HG03354 (cell line): ENCODE measurements around the gene NUP133.
"Not testable (repeated sequence)": the region's sequence is repeated elsewhere in the genome, so short reads cannot be mapped to it uniquely, and the experiment has no call there.

Source experiments
- ATAC-seq: cut with Tn5 transposase; IDR thresholded peaks from one replicate; pipeline ENCODE4 v1.9.1; 2021; ENCODE audit warnings: mild to moderate bottlenecking; ENCODE audit not compliant: unreplicated experiment, poor library complexity, severe bottlenecking

The NUP133 gene

DNA sequence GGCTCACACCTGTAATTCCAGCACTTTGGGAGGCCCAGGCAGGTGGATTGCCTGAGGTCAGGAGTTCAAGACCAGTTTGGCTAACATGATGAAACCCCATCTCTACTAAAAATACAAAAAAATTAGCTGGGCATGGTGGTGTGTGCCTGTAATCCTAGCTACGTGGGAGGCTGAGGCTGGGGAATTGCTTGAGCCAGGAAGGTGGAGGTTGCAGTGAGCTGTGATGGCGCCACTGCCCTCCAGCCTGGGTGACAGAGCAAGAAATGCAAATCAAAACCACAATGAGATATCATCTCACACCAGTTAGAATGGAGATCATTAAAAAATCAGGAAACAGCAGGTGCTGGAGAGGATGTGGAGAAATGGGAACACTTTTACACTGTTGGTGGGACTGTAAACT is 3.1 kb upstream of the NUP133 start:
- not testable (repeated sequence) for ATAC-seq

DNA sequence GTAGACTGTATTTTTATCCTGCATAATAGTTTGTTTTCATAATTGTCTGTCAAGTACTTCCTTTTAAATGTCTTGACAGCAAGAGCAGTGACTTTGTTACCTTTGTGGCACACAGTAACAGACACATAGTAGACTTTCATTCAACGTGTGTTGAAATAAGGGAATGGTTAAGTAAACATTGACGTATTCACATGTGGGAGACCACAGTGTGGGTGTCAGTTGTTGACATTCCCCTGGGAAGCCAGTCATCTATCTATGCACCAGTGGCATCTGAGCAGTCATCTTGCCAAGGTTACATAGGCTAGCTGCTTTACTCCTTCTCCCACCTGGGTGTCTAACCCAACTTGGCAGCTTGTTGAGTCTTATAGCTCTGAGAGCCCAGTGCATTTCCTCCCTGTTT is 1.4 kb upstream of the NUP133 start:
- ATAC-seq, result no peak

DNA sequence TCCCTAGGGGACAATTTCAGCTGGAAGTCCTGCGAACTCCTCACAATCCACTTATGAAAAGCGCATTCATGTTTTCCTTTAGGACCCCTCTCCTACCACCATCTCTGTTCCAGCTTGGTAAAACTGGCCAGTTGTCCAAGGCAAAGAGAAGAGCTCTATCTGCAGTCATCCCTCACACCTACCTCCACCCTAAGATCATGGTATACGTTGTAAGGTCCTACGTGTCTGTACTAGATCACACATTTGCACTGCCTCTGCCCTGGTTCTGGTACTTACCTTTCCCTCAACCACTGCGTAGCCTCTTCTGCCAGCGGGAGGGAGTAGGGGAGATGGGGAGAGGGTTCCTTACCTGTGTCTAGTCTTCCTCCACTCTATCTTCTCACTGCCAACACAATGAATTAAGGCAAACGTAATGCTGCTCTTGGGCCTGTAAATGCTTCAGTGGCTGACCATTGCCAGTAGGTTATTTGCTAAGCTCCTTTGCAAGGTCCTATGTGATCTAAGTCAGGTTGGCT is 739 bp upstream of the NUP133 start:
- ATAC-seq, result no peak

DNA sequence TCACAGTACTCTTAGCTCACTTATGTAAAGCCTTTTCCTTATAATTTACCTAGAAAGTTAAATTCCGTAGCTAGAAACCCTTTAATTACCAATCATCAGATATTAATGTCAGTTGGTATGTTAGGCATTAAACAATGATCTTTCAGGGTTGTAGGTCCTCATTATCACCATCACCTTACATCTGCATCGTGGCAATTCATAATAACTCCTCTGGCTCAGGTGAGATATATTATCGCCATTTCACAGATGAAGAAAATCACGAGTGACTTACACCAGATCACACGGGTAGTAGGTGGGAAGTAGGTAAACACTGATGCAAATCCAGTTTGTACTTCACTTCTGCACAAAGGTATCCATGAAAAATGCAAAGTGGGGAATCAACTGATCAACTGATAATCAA is 639 bp downstream of the NUP133 start:
- ATAC-seq, result peak; percentile 10

DNA sequence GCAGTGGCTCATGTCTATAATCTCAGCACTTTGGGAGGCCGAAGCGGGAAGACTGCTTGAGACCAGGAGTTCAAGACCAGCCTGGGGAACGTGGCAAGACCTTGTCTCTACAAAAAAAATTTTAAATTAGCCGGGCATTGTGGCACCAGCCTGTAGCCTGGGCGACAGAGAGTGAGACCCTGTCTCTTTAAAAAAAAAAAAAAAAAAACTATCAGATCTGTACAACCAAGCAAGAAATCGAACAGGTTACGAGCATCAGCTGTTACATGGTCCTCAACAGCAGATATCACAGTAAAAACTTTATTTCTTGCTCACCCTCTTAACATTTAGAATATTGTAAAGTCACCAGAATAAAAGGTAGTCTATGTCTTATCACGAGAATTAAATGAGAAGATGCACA is 1.5 kb downstream of the NUP133 start:
- no peak for ATAC-seq

DNA sequence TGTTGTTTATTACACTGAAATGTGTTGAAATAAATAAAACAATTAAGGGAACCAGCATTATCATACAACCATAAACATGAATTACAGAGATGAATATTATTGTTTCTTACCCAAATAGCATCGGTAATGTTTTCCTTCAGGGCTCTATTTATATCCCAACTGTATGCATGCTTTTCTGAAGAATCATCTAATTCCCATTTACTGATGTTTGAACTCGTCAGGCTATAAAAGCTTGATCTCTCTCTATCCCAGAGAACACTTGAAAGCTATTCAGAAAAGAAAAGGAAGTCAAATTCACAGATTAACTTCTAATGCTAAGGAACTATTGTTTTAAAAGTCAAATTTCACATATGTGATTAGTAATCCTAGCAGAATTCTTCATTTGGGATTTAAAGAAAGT is 12.4 kb downstream of the NUP133 start:
- ATAC-seq, result no peak

DNA sequence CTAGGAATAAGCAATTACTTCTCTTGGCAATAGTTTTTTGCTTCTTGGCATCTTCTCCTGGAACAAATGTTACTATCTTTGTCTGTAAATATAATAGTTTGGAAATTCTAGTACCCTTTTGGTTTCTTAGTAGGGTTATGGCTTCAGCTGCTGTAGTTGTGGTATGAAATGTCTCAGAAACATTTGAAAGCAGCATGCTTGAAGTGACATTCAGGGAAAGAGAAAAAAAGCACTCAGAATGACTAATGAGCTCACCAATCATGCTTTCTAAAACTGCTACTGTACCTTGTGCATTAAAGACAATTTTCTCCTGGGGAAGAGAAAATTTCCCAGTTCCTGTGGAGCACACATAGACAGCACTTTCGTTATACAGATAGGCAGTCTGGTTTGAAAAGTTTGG is 21.0 kb downstream of the NUP133 start:
- ATAC-seq, result no peak

DNA sequence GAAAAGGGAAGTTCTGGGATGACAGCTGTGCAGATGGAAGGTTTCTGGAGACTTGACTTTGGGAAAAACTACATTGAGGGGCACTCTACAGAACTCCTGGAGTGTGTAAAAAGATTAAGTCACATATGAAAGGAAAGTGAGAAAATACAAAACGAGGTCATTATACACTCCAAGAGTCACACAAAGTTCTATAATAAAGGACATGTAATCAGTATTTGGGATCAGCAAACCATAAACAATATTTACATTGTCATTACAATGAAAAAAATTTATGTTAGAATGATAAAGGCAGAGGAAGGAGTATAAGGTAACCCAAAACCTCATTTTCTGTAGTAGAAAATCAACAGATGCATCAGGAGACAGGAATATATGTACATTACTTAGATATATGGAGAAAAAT is 22.8 kb downstream of the NUP133 start:
- no peak for ATAC-seq

DNA sequence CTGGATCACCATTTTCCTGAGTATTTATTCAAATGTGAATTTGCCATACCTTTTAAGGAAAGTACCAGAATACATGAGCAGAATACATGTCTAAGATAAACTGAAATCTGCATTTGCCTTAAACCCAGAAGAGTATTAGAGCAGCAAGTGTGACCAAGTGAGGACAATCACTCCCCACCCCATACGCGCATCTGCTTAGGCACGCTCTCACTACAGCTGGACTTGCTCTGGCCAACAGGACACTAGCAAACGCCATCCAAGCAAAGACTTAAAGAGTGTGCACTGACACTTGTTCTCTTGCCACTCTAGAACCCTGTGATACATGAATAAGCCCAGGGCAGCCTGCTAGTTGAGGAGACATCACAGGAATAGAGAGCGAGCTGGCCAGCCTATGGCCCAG is 25.6 kb downstream of the NUP133 start:
- no peak for ATAC-seq

DNA sequence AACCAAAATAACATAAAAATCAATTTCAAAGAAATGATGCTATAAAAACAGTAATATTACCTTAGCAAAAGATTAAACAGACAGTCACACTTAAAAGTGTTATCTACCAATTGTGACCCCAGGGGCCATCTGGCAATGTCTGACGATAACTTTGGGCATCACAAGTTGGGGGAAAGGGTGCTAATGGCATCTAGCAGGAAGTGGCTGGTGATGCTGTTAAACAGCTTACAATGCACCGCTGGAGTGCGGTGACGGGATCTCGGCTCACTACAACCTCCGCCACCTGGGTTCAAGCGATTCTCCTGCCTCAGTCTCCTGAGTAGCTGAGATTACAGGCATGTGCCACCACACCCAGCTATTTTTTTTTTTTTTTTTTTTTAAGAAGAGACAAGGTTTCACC is 27.6 kb downstream of the NUP133 start:
- ATAC-seq, result peak; percentile 38

DNA sequence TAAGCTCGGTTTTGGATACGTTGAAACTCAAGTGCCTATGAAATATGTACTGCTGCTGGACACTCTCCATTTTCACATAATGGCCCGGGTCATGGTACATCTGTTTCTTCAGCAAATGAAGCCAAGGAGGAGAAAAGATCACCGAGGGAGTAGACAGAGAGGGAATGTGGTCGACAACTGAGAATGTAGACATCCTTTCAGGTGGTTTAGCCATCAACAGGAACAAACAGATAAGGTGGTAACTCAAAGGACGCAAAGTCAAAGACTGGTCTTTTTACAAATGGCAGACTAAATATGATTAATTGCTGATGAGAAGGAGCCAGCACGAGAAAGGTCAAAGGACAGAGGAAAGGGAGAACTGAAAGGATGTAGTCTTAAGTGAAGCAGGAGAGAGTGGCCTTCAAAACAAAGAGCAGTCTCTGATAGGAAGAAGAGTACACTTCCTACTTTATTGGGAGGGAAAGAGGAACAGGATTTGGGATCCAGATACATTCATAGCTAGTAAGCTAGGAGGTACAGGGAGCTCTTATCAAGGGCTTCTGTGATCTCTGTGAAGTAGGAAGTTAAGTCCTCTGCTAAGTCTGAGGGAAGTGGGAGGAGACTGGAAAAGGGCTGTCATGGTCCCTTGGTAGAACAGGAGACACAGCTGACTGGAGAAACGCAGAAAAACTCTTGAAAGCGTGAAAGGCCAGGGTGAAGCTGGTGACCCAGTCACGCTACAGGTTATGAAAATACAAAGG is 28.3 kb downstream of the NUP133 start:
- ATAC-seq, result peak; percentile 76

DNA sequence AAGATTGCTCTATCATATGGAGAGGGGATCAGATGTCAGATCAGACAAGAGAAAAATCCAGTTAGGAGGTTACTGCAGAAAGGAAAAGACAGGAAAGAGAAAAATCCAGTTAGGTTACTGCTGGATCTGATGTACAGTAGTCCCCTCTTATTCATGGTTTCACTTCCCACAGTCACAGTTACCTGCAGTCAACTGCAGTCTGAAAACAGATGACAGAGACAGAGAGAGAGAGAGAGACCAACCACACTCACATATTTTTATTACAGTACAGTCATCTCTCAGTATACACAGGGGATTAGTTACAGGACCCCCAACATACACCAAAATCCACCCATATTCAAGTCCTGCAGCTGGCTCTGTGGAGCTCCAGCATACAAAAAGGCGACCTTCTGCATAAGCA is 29.3 kb downstream of the NUP133 start:
- peak; percentile 75 for ATAC-seq

DNA sequence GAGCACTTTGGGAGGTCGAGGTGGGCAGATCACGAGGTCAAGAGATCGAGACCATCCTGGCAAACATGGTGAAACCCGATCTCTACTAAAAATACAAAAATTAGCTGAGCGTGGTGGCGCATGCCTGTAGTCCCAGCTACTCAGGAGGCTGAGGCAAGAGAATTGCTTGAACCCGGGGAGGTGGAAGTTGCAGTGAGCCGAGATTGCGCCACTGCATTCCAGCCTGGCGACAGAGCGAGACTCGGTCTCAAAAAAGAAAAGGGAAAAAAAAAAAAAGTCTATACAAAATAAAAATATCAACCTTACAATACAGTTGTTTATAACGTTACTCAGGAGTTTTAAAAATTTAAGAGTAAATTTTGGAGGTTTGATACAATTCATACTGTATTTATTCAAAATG is 32.3 kb downstream of the NUP133 start:
- not testable (repeated sequence) for ATAC-seq

DNA sequence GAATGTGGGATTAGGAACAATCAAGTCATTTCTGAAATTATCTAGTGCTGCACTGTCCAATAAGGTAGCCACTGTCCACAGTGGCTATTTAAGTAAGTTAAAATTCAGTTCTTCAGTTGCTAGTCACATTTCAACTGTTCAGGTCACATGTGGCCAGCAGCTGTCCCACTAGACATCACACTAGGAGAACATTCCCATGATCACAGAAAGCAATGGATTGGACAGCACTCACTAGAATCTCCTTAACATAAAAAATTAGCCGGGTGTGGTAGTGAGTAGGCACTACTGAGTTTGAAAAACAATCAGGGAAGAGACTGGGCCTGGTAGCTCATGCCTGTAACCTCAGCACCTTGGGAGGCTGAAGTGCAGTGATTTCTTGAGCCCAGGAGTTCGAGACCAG is 33.6 kb downstream of the NUP133 start:
- no peak for ATAC-seq

DNA sequence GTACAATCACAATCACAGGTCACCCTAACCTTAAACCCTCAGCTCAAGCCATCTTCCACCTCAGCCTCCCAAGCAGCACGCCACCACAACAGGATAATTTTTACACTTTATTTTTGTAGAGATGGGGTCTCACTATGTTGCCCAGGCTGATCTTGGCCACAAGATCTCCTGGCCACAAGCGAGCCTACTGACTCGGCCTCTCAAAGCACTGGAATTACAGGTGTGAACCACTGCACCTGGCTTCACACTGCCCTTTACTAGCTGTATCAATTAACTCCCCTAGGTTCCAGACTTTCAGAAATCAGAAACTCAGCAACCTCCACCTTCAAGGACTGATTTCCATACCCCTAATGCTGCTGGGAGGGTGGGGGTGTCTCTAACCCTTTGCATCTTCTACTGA is 37.0 kb downstream of the NUP133 start:
- no peak for ATAC-seq

DNA sequence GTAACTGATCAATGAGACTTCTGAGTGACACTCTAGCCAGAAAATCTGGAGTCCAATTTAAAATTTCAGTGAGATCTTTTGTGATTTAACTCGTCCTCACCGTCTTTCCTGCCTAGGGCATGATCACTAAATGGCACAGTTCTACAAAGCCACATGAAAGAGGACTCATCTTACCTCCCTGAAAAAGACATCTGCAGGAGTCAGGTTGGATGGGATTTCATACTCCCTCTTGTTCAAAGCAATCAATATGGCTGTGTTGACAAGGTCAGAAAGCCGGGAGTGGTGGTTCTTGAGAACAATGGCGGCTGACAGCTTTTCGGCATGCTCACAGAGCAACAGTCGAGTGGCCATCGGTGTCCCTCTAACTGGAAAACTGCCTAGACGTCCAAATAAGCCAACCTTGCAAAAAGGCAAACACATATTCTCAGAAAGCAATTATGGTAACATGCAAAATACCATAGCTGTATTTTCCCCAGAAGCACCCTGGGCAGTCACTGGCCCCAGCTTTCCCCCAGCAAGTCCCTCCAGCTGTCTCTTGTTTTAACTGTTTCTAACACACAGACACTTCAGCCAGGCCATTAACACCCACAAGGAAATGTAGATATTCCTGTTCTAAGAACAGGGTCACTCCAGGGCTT is 37.6 kb downstream of the NUP133 start:
- ATAC-seq, result no peak

DNA sequence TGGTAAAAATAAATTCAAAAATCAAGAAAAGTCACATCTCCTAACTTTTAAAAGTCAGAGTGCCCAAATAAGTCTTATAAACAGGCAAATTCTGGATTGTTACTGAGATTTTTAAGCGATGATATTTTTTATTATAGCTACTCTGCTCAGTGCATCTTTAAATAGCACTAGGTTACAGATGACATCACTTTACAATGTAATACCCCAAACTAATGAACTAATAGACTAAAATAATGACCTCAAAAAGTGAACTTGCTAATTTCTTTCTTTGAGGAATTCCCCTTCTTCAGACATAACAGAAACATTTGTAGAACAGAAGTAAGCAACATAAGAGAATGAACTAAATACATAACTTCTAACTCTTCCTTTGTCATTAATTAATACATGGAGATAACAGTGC is 41.3 kb downstream of the NUP133 start:
- no peak for ATAC-seq

DNA sequence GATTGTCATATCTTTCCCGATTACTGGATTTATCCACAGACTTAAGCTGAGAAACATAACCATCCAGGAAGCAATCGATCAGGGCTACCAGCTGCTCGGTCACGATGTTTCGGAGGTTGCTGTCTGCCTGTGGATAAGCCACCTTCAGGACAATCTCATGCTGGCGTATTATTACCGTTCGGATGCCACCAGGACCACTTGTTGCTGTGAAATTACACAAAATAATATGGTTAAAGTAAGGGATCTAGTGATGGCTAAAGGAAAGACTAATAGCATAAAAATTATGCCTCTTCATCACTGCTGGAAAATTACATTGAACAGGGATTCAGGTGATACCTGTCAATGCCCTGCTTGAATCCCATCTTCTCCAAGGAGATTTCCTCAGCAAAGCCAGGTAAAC is 43.5 kb downstream of the NUP133 start:
- no peak for ATAC-seq

DNA sequence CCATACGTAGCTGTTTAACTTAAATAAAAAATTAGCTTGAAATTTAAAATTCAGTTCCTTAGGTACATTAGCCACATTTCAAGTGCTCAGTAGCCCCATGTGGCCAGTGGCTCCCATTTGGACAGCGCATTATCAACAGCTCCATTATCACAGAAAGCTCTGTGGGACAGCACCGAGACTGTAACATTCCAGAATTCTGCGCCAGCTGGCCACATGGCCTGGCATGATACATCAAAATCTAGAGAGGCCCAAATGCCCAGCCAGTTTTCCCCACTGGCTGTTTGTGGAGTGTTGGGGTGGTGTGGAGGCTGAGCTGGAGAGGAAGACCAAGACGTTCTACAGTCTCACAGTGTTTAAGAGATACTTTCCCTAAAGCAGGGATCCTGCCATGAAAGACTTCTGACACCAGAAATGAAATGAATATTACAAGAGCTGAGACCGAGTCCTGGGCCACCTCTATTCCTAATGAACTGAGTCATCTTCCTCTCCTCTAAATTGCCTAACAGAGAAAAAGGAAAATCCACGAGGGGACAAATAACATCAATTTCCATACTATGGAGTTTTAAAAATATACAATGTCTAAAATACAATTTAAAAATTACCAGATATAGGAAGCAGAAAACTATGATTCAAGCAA is 47.0 kb downstream of the NUP133 start:
- no peak for ATAC-seq

DNA sequence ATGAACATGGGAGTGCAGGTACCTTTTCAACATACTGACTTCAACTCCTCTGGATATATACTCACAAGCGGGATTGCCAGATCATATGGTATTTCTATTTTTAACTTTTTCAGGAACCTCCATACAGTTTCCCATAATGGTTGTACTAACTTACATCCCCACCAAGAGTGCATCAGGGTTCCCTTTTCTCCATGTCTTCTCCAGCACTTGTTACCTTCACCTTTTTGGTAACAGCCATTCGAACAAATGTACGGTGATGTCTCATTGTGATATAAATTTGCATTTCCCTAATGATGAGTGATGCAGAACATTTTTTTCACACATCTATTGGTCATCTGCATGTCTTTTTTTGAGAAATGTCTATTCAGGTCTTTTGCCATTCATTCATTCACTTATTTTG is 48.3 kb downstream of the NUP133 start:
- no peak for ATAC-seq

DNA sequence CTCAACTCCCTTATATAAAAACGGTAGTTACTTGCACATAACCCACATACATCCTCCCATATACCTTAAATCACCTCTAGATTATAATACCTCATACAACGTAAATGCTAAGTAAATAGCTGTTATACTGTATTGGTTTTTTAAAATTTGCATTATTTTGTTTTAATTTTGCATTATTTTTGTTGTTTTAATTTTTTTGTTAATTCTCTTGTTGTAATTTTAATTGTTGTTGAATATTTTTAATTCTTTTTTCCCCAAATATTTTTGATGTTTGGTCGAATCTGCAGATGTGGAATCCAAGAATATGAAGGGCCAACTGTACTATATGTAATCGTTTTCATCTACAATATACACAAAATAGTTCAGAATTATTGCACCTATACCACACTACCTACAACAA is 50.7 kb downstream of the NUP133 start:
- ATAC-seq, result no peak
